Transverse colon (tissue), 4 donors: ENCODE data around the gene FRMD8. TPM values are rescaled to one million over a fixed set of nuclear protein-coding genes. Genes with fewer than 3 reads are reported as not detected.

Experiments used
- DNase-seq: peaks from one replicate; pipeline ENCODE4 v3.0.0-alpha.2; 2019
- H3K27ac ChIP-seq, 4 donors: fragments of 200-600 bp; sonication (generic); 2 replicates each; pipeline ENCODE4 v1.5.1; 2016 to 2018; ENCODE audit warnings: inconsistent platforms in 4 of 4
- H3K27me3 ChIP-seq: fragments of 200-600 bp; sonication (generic); 2 replicates; pipeline ENCODE4 v1.5.1; 2017; ENCODE audit warnings: inconsistent platforms
- H3K36me3 ChIP-seq, 4 donors: fragments of 200-600 bp; sonication (generic); 2 replicates each; pipeline ENCODE4 v1.5.1; 2017 to 2019; ENCODE audit warnings: inconsistent platforms in 4 of 4
- H3K4me1 ChIP-seq, 4 donors: fragments of 200-600 bp; sonication (generic); 2 replicates each; pipeline ENCODE4 v1.5.1; 2017 to 2020; ENCODE audit warnings: inconsistent platforms in 4 of 4
- H3K4me3 ChIP-seq, 4 donors: fragments of 200-600 bp; sonication (generic); 1 replicate in 1 of 4; 2 replicates in 3 of 4; pipeline versions ENCODE4 v1.5.1 to v1.6.1; 2017 to 2019; ENCODE audit warnings: inconsistent platforms in 4 of 4
- H3K9me3 ChIP-seq, 2 donors: fragments of 200-600 bp; sonication (generic); 2 replicates each; pipeline ENCODE4 v1.5.1; 2017 to 2019; ENCODE audit warnings: inconsistent platforms in 2 of 2
- EP300 ChIP-seq: sonication (generic); formaldehyde crosslinking; IDR thresholded peaks from one replicate; pipeline ENCODE4 v1.6.1; 2017; ENCODE audit warnings: antibody characterized with exemption, low read depth
- POLR2A ChIP-seq: fragments of 450-650 bp; IDR thresholded peaks from one replicate; pipeline ENCODE4 v1.6.1; 2016; ENCODE audit warnings: antibody characterized with exemption, mild to moderate bottlenecking, moderate library complexity
- POLR2AphosphoS5 ChIP-seq, 3 donors: sonication (generic); formaldehyde crosslinking; IDR thresholded peaks; one replicate each; pipeline ENCODE4 v1.6.1; 2016; ENCODE audit warnings: antibody characterized with exemption in 3 of 3
- WGBS, 2 donors: methylation state at CpG; one replicate each; pipeline ENCODE4 v1.1.5; 2018; ENCODE audit warnings: low coverage in 1 of 2; 5-methylcytosine and 5-hydroxymethylcytosine counted together
- in situ Hi-C, 4 donors: fragments of 200-750 bp; cut with MboI; loops; one replicate each; pipeline versions ENCODE4 v1.15.0 to v1.15.1; 2017; ENCODE audit warnings: low sequenced_read_pairs in 3 of 4, low pct_ligation_motif_present in 1 of 4, low pct_unique_long_range_greater_than_20kb in 1 of 4
- intact Hi-C: fragments of 100-400 bp; cut with DNase I; formaldehyde crosslinking; loops from one replicate; pipeline ENCODE4 v1.15.1; 2023; ENCODE audit warnings: low total_unique reads
- total RNA-seq, 4 donors: library from RNA; depleted of rRNA; stranded (reverse); fragments of >200 nt; gene quantifications; one replicate each; pipeline ENCODE4 v1.1.0, GENCODE V29; 2016
- TF ChIP-seq, protein P1 (sequence below), 5 experiments: fragments of 200-600 bp in 3 of 5; fragments of 450-650 bp in 2 of 5; sonication (generic) in 3 of 5; IDR thresholded peaks; 1 replicate in 2 of 5; 2 replicates in 3 of 5; pipeline ENCODE4 v1.5.1; 2016 to 2017; ENCODE audit warnings: antibody characterized with exemption in 5 of 5, inconsistent platforms in 3 of 5, mild to moderate bottlenecking in 2 of 5, moderate library complexity in 1 of 5

Gene FRMD8
- total RNA-seq, 4 donors from 2014 or later = 64.3 to 164 (median 128) TPM

DNA sequence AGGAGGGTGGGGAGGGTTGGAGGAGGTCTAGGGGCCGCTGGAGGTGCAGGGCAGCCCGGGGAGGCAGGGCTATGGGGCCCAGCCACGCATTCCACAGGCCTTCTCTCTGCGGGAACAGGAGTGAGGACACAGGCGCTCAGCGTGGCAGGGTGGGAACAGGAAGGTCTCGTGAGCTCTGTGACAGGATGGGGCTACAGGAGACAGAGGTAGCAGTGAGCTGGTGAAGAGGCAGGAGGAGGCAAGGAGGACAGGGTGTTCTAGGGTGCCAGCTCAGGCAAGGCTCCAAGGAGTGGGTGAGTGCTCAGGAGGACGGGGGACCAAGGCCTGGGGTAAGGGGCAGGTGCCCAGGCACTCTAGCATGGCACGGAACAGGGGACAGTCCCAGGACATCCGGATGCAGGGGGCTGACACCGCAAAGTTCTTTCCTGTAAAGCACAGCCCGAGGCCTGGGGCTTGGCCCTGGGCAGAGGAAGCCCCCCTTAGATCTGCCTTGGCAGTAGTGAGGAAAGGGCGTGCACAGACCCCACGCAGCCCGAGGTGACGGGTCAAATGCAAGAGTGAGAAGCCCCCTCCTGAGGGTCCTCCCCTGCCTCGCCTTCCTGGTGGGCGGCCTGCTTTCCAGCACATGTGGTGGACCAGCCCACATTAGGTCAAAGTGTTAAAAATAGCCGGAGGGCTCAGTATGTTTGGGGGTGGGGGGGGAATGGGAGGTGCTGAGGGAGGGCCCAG, 31.4 kb downstream of the FRMD8 start:
- no peaks in the 10 kb centered on the region for H3K27me3 ChIP-seq
- peak overlapping the region; percentile 100 for H3K27ac ChIP-seq
- WGBS, 2 donors = 31% methylated on average over 19 of the region's 19 CpGs; no CpG with 5 or more reads in 1 of the 2 donors
- H3K36me3 ChIP-seq = no peaks in the 10 kb centered on the region
- H3K9me3 ChIP-seq = no peaks in the 10 kb centered on the region
- H3K4me3 ChIP-seq = peak overlapping the region in 3 of 4 donors; percentile 1 to 81 (median 36)
- in situ Hi-C loops = loop anchor here in 2 of 4 donors (5.0 to 10.0 kb wide), 3 partner anchors 53 to 94 kb away; no protein-coding TSS in a partner anchor
- H3K4me1 ChIP-seq = peaks cover 39 to 63% (median 59%) of the 10 kb centered on the region in 4 donors
- peak; percentile 63 for DNase-seq
- intact Hi-C loops = loop anchor here (2.0 kb wide), 2 partner anchors 35 to 93 kb away; partner anchors contain the start of gene SLC25A45
- peak; percentile 47 for TF ChIP-seq POLR2A
- peak in 2 of 3 donors; percentile 36 to 53 for TF ChIP-seq POLR2AphosphoS5 (IDR thresholded peaks at IDR 0.05)
- no peak for TF ChIP-seq EP300
- TF ChIP-seq, protein P1, sequence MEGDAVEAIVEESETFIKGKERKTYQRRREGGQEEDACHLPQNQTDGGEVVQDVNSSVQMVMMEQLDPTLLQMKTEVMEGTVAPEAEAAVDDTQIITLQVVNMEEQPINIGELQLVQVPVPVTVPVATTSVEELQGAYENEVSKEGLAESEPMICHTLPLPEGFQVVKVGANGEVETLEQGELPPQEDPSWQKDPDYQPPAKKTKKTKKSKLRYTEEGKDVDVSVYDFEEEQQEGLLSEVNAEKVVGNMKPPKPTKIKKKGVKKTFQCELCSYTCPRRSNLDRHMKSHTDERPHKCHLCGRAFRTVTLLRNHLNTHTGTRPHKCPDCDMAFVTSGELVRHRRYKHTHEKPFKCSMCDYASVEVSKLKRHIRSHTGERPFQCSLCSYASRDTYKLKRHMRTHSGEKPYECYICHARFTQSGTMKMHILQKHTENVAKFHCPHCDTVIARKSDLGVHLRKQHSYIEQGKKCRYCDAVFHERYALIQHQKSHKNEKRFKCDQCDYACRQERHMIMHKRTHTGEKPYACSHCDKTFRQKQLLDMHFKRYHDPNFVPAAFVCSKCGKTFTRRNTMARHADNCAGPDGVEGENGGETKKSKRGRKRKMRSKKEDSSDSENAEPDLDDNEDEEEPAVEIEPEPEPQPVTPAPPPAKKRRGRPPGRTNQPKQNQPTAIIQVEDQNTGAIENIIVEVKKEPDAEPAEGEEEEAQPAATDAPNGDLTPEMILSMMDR (IDR thresholded peaks at IDR 0.05) = no peak

DNA sequence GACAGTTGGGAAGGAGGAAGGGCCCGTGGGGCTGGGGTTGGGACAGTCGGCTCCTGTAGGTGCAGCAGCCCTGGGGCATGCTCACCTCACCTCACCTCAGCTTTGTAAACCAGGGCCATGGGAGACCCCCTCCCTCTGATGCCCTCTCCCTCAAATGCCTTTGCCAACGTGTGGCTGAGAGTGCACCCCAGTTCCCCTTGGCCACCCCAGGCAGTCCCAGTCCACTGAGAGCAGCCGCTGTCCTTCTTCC, 31.9 kb downstream of the FRMD8 start:
- Histone ChIP-seq H3K9me3 (no peaks in the 10 kb centered on the region), H3K36me3 (no peaks in the 10 kb centered on the region), H3K27ac (peak overlapping the region; percentile 100), H3K4me1 (peaks cover 39 to 63% (median 59%) of the 10 kb centered on the region in 4 donors), H3K4me3 (peak overlapping the region in 3 of 4 donors; percentile 1 to 81 (median 36)), H3K27me3 (no peaks in the 10 kb centered on the region)
- in situ Hi-C loops (loop anchor here in 2 of 4 donors (5.0 to 10.0 kb wide), 3 partner anchors 54 to 94 kb away; no protein-coding TSS in a partner anchor), intact Hi-C loops (loop anchor here (2.0 kb wide), 1 partner anchor 36 kb away; the partner anchor contains the start of gene SLC25A45)
- 5 to 8% methylated on average over 2 to 4 of the region's 4 CpGs for WGBS, 2 donors
- no peak for DNase-seq
- TF ChIP-seq POLR2A (no peak), POLR2AphosphoS5 (IDR thresholded peaks at IDR 0.05) (no peak)
- TF ChIP-seq, protein P1 (IDR thresholded peaks at IDR 0.05) = no peak

GRCh38 chr11:65418681-65419459, 32.4 kb downstream of the FRMD8 start:
- TF ChIP-seq, protein P1 (IDR thresholded peaks at IDR 0.05) = no peak
- peak; percentile 85 to 95 (median 90) for TF ChIP-seq POLR2AphosphoS5 (IDR thresholded peaks at IDR 0.05)
- TF ChIP-seq POLR2A = peak; percentile 86
- peak; percentile 80 for TF ChIP-seq EP300
- H3K4me3 ChIP-seq = peak overlapping the region; percentile 9 to 81 (median 32)
- peaks cover 39 to 63% (median 59%) of the 10 kb centered on the region in 4 donors for H3K4me1 ChIP-seq
- peak overlapping the region; percentile 100 for H3K27ac ChIP-seq
- intact Hi-C loops = loop anchor here (2.0 kb wide), 1 partner anchor 36 kb away; the partner anchor contains the start of gene SLC25A45
- DNase-seq = peak; percentile 97
- 2% methylated on average over 15 of the region's 15 CpGs; no CpG with 5 or more reads in 1 of the 2 donors for WGBS, 2 donors
- H3K27me3 ChIP-seq = no peaks in the 10 kb centered on the region
- H3K36me3 ChIP-seq = peaks cover 0 to 2% (median 0%) of the 10 kb centered on the region in 4 donors
- no peaks in the 10 kb centered on the region for H3K9me3 ChIP-seq
- in situ Hi-C loops = loop anchor here in 2 of 4 donors (5.0 to 10.0 kb wide), 3 partner anchors 54 to 93 kb away; no protein-coding TSS in a partner anchor

DNA sequence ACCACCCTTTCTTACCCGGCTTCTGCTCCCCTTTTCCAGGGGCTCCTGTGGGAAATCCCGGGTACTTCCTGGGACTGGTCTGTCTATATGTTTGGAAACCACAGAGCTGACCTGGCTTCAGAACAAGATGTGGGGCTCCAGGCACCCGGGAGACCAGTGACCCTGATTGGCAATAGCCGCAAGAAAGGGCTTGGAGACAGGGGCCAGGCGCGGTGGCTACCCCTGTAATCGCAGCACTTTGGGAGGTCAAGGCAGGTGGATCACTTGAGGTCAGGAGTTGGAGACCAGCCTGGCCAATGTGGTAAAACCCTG, 33.0 kb downstream of the FRMD8 start:
- Histone ChIP-seq H3K27ac (peak overlapping the region; percentile 100), H3K36me3 (peaks cover 0 to 6% (median 0%) of the 10 kb centered on the region in 4 donors), H3K4me1 (peaks cover 39 to 63% (median 59%) of the 10 kb centered on the region in 4 donors), H3K4me3 (peak overlapping the region; percentile 9 to 81 (median 32)), H3K27me3 (no peaks in the 10 kb centered on the region), H3K9me3 (no peaks in the 10 kb centered on the region)
- TF ChIP-seq POLR2AphosphoS5 (IDR thresholded peaks at IDR 0.05) = no peak
- intact Hi-C loops = loop anchor here (2.0 kb wide), 1 partner anchor 37 kb away; the partner anchor contains the start of gene SLC25A45
- in situ Hi-C loops = loop anchor here in 2 of 4 donors (5.0 to 10.0 kb wide), 3 partner anchors 55 to 93 kb away; no protein-coding TSS in a partner anchor
- 15% methylated on average over 7 of the region's 7 CpGs; no CpG with 5 or more reads in 1 of the 2 donors for WGBS, 2 donors
- peak; percentile 30 for DNase-seq
